ENCODE measurements around the gene CDK3. TPM values are rescaled to one million over a fixed set of nuclear protein-coding genes. Genes with fewer than 3 reads are reported as not detected.

The CDK3 gene
- total RNA-seq, 1 experiment from 2014 or later: 7.1 TPM

- RAD21 ChIA-PET (ENCODE audit: low non-redundant PET in 1 of 2, low total read pairs in 2 of 2, uncharacterized antibody in 2 of 2, unreplicated experiment in 2 of 2): no interaction called here
- Histone ChIP-seq H3K4me2 (ENCODE audit: low read length) (no peak overlapping the region), H3K36me3 (ENCODE audit: control insufficient read depth in 1 of 2, insufficient read depth in 2 of 2, low read length in 2 of 2) (peaks cover 74 to 83% of the 10 kb centered on the region in 2 experiments), H3K4me1 (ENCODE audit: control insufficient read depth in 1 of 2, insufficient read depth in 2 of 2, low read length in 2 of 2) (peaks cover 3 to 5% of the 10 kb centered on the region in 2 experiments), H3K9me2 (ENCODE audit: insufficient read depth) (no peaks in the 10 kb centered on the region), H3K27ac (ENCODE audit: low read depth, low read length) (no peak overlapping the region), H3K79me2 (ENCODE audit: insufficient read depth, low read length) (peaks cover 10% of the 10 kb centered on the region), H2AFZ (ENCODE audit: low read depth, low read length, poor library complexity, severe bottlenecking) (no peak overlapping the region), H3K27me3 (ENCODE audit: insufficient read depth, low read length) (no peaks in the 10 kb centered on the region), H3K9me3 (ENCODE audit: control insufficient read depth in 1 of 2, insufficient read depth in 1 of 2, low read depth in 1 of 2, low read length in 2 of 2) (no peaks in the 10 kb centered on the region), H4K20me1 (ENCODE audit: insufficient read depth) (no peaks in the 10 kb centered on the region), H3K9ac (ENCODE audit: low read length) (no peak overlapping the region), H3K4me3 (replicated peaks in 1 of 2; ENCODE audit: low read depth in 1 of 2, low read length in 2 of 2) (no peak overlapping the region)
- intact Hi-C loops (cut with micrococcal nuclease): no loop called here
- no peak for ATAC-seq
- CTCF ChIA-PET: no interaction called here
- POLR2A ChIA-PET: no interaction called here
- no peak for TF ChIP-seq POLR2AphosphoS5 (IDR thresholded peaks at IDR 0.05; ENCODE audit: low read depth, low read length)
- BruUV-seq (replicated peaks): no TSS peak
- DNase-seq (ENCODE audit: low read depth, low spot score): no peak
Measured at GRCh38 chr17:76046064-76046463, 45.4 kb downstream of the CDK3 start.

- Histone ChIP-seq H3K27ac (ENCODE audit: low read depth, low read length) (no peak overlapping the region), H3K4me2 (ENCODE audit: low read length) (no peak overlapping the region), H4K20me1 (ENCODE audit: insufficient read depth) (no peaks in the 10 kb centered on the region), H3K79me2 (ENCODE audit: insufficient read depth, low read length) (peaks cover 27% of the 10 kb centered on the region), H3K4me3 (replicated peaks in 1 of 2; ENCODE audit: low read depth in 1 of 2, low read length in 2 of 2) (no peak overlapping the region), H2AFZ (ENCODE audit: low read depth, low read length, poor library complexity, severe bottlenecking) (no peak overlapping the region), H3K4me1 (ENCODE audit: control insufficient read depth in 1 of 2, insufficient read depth in 2 of 2, low read length in 2 of 2) (peaks cover 17 to 19% of the 10 kb centered on the region in 2 experiments), H3K9me3 (ENCODE audit: control insufficient read depth in 1 of 2, insufficient read depth in 1 of 2, low read depth in 1 of 2, low read length in 2 of 2) (no peaks in the 10 kb centered on the region), H3K27me3 (ENCODE audit: insufficient read depth, low read length) (no peaks in the 10 kb centered on the region), H3K36me3 (ENCODE audit: control insufficient read depth in 1 of 2, insufficient read depth in 2 of 2, low read length in 2 of 2) (peaks cover 74 to 77% of the 10 kb centered on the region in 2 experiments), H3K9ac (ENCODE audit: low read length) (no peak overlapping the region), H3K9me2 (ENCODE audit: insufficient read depth) (no peaks in the 10 kb centered on the region)
- ChIA-PET POLR2A (interaction anchor here (0.7 kb wide), 1 partner anchor 18 kb away, joined by 5 read pairs; no protein-coding TSS in a partner anchor), RAD21 (ENCODE audit: low non-redundant PET in 1 of 2, low total read pairs in 2 of 2, uncharacterized antibody in 2 of 2, unreplicated experiment in 2 of 2) (no interaction called here), CTCF (no interaction called here)
- DNase-seq (ENCODE audit: low read depth, low spot score): no peak
- no peak for ATAC-seq
- BruUV-seq (replicated peaks): no TSS peak
- intact Hi-C loops (cut with micrococcal nuclease): no loop called here
- TF ChIP-seq SP1 (IDR thresholded peaks at IDR 0.05; ENCODE audit: low read depth) (no peak), REST (IDR thresholded peaks at IDR 0.05; ENCODE audit: low read depth) (no peak), ELF1 (IDR thresholded peaks at IDR 0.05; ENCODE audit: borderline replicate concordance, low read depth) (no peak), EZH2 (IDR thresholded peaks at IDR 0.05) (no peak), RAD21 (IDR thresholded peaks at IDR 0.05; ENCODE audit: low read depth) (no peak), CEBPB (IDR thresholded peaks at IDR 0.05; ENCODE audit: low read depth) (no peak)
Measured at GRCh38 chr17:76048025-76048605, 47.5 kb downstream of the CDK3 start.
